ENCODE measurements around the gene CATSPER3. TPM values are rescaled to one million over a fixed set of nuclear protein-coding genes. Genes with fewer than 3 reads are reported as not detected.

CATSPER3 gene
- total and polyA plus RNA-seq, 7 donors = 0.57 to 1.4 (median 1.2) TPM; not detected in 4

DNA sequence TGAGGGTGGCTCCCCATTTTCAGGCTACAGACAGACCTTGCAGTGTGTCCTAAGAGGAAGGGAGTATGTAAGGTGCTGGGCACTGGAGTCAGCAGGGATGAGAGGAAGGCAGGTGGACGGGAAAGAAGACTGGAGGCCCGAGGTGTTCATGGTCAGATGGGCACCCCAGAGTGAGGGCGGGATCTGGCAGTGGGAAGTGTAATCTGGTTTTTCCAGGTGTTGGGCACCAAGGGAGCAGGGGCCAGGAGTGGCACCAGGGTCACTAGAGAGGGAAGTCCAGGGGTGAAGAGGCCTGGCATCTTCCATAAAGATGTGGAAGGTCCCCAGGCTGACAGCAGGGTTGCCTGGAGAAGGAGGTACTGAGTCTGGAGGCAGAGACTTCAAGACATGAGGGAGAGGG lies 36.7 kb downstream of the CATSPER3 start:
- no peak for DNase-seq
- Histone ChIP-seq H3K36me3 (no peaks in the 10 kb centered on the region), H3K4me1 (no peaks in the 10 kb centered on the region), H3K4me3 (no peak overlapping the region), H3K27me3 (no peaks in the 10 kb centered on the region), H3K9me3 (no peaks in the 10 kb centered on the region), H3K27ac (no peak overlapping the region)
- no peak for TF ChIP-seq CTCF (IDR thresholded peaks at IDR 0.05)
- no peak for TF ChIP-seq EP300 (IDR thresholded peaks at IDR 0.05)
- TF ChIP-seq POLR2A (IDR thresholded peaks at IDR 0.05) = no peak
- TF ChIP-seq POLR2AphosphoS5 (IDR thresholded peaks at IDR 0.05) = no peak
- 89 to 91% methylated on average over 3 of the region's 3 CpGs for WGBS, 2 donors
- intact Hi-C loops (cut with DNase I) = no loop called here

DNA sequence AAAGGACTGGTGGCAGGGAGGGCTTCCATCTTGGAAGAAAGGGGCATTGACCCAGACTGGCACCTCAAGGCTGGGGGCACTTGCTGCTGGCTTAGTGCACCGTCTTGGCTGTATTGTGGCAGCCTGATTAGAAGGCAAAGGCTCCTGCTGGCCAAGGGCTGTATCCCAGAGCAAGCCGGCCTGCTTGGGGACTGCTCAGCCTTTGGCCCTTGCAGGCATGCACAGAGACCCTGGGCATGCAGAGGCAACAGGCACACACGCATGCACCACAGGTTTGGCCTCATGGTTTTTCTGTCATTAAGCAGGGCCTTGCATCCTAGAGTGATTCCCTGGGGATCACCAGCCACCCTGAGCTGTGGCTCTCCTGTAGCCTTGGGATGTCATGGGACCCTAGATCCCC lies 37.4 kb downstream of the CATSPER3 start:
- peak; percentile 50 for DNase-seq
- 81 to 93% methylated on average over 3 of the region's 3 CpGs for WGBS, 2 donors

GRCh38 chr5:135007305-135007704 lies 39.6 kb downstream of the CATSPER3 start:
- no peak overlapping the region for H3K4me3 ChIP-seq
- H3K27ac ChIP-seq = no peak overlapping the region
- peaks cover 0 to 1% (median 0%) of the 10 kb centered on the region in 4 donors for H3K4me1 ChIP-seq
- intact Hi-C loops (cut with DNase I) = no loop called here
- H3K9me3 ChIP-seq = no peaks in the 10 kb centered on the region
- WGBS, 2 donors = 92 to 94% methylated on average over 9 of the region's 9 CpGs
- peak; percentile 36 for DNase-seq
- no peak for TF ChIP-seq POLR2AphosphoS5 (IDR thresholded peaks at IDR 0.05)
- no peak for TF ChIP-seq CTCF (IDR thresholded peaks at IDR 0.05)
- TF ChIP-seq POLR2A (IDR thresholded peaks at IDR 0.05) = no peak
- TF ChIP-seq EP300 (IDR thresholded peaks at IDR 0.05) = no peak
- H3K36me3 ChIP-seq = no peaks in the 10 kb centered on the region
- no peaks in the 10 kb centered on the region for H3K27me3 ChIP-seq

More for the DNA sequence above, 37.4 kb downstream of the CATSPER3 start:
- no peaks in the 10 kb centered on the region for H3K4me1 ChIP-seq
- no peak overlapping the region for H3K4me3 ChIP-seq
- H3K9me3 ChIP-seq = no peaks in the 10 kb centered on the region
- no peaks in the 10 kb centered on the region for H3K36me3 ChIP-seq
- intact Hi-C loops (cut with DNase I) = no loop called here
- no peaks in the 10 kb centered on the region for H3K27me3 ChIP-seq
- TF ChIP-seq CTCF (IDR thresholded peaks at IDR 0.05) (no peak), POLR2A (IDR thresholded peaks at IDR 0.05) (no peak), POLR2AphosphoS5 (IDR thresholded peaks at IDR 0.05) (no peak), EP300 (IDR thresholded peaks at IDR 0.05) (no peak)
- H3K27ac ChIP-seq = no peak overlapping the region

- no peaks in the 10 kb centered on the region for H3K9me3 ChIP-seq
- H3K4me1 ChIP-seq = peaks cover 0 to 7% (median 3%) of the 10 kb centered on the region in 4 donors
- no peaks in the 10 kb centered on the region for H3K36me3 ChIP-seq
- TF ChIP-seq POLR2AphosphoS5 (IDR thresholded peaks at IDR 0.05) (no peak), POLR2A (IDR thresholded peaks at IDR 0.05) (no peak), EP300 (IDR thresholded peaks at IDR 0.05) (no peak), CTCF (IDR thresholded peaks at IDR 0.05) (no peak)
- no peak overlapping the region for H3K27ac ChIP-seq
- WGBS, 2 donors = 82 to 86% methylated on average over 11 of the region's 11 CpGs
- intact Hi-C loops (cut with DNase I) = no loop called here
- H3K4me3 ChIP-seq = no peak overlapping the region
- no peak for DNase-seq
- H3K27me3 ChIP-seq = no peaks in the 10 kb centered on the region
Measured at GRCh38 chr5:135007749-135008363, 40.1 kb downstream of the CATSPER3 start.

DNA sequence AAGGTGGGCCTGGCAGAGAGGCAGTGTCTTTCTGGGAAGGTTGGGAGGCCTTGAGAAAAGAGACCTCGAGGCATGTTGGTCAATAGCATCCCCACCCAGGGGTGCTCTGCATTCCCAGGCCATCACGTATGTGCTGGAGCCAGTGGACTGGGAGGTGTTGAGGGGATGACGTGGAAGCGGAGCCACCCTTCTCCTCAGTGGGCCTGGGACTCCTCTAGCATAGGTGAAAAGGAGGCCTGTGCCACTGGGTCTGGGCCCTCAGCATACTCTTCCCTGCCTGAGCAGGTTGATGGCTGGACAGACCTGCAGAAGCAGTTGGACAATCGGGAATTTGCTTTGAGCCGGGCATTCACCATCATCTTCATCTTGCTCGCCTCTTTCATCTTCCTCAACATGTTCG lies 40.8 kb downstream of the CATSPER3 start:
- no peaks in the 10 kb centered on the region for H3K27me3 ChIP-seq
- peaks cover 0 to 14% (median 10%) of the 10 kb centered on the region in 4 donors for H3K4me1 ChIP-seq
- intact Hi-C loops (cut with DNase I) = no loop called here
- no peaks in the 10 kb centered on the region for H3K36me3 ChIP-seq
- no peak overlapping the region for H3K27ac ChIP-seq
- H3K4me3 ChIP-seq = no peak overlapping the region
- no peaks in the 10 kb centered on the region for H3K9me3 ChIP-seq
- no peak for TF ChIP-seq CTCF (IDR thresholded peaks at IDR 0.05)
- no peak for TF ChIP-seq POLR2A (IDR thresholded peaks at IDR 0.05)
- no peak for TF ChIP-seq POLR2AphosphoS5 (IDR thresholded peaks at IDR 0.05)
- no peak for TF ChIP-seq EP300 (IDR thresholded peaks at IDR 0.05)
- 88 to 93% methylated on average over 8 of the region's 8 CpGs for WGBS, 2 donors
- no peak for DNase-seq
